ENCODE measurements around the gene GPATCH1. TPM values are rescaled to one million over a fixed set of nuclear protein-coding genes. Genes with fewer than 3 reads are reported as not detected.

Gene GPATCH1
- total RNA-seq, 1 donor from 2014 or later: 12.9 TPM

DNA sequence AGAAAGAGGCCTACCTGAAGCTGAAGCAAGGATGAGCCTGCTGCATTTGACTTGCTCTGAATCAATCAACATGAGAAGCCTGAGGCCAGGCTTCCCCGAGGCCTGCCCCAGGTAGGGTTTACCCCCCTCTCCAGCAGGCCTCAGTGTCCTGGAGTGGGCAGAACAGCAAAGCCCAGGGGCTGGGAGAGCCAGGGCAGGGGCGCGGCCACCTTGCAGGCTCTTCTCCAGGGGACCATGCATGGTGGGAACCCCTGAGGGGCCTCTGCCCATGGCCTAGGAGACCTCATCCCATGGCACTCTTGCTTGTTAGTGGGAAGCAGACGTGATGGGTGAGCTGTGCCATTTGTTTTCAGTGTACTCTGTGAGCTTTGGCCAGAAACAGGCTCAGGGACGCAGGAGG is 93.2 kb downstream of the GPATCH1 start:
- Mint-ChIP-seq H3K27ac (ENCODE audit: unreplicated experiment) (no peak overlapping the region), H3K36me3 (ENCODE audit: low read depth) (peaks cover 8% of the 10 kb centered on the region), H3K27me3 (ENCODE audit: low read depth) (peaks cover 11% of the 10 kb centered on the region), H3K4me1 (peaks cover 42% of the 10 kb centered on the region), H3K9me3 (peaks cover 5% of the 10 kb centered on the region), H3K4me3 (peak overlapping the region; percentile 23)
- no peak for DNase-seq (ENCODE audit: low read depth, low spot score)
- TF ChIP-seq, protein P1, sequence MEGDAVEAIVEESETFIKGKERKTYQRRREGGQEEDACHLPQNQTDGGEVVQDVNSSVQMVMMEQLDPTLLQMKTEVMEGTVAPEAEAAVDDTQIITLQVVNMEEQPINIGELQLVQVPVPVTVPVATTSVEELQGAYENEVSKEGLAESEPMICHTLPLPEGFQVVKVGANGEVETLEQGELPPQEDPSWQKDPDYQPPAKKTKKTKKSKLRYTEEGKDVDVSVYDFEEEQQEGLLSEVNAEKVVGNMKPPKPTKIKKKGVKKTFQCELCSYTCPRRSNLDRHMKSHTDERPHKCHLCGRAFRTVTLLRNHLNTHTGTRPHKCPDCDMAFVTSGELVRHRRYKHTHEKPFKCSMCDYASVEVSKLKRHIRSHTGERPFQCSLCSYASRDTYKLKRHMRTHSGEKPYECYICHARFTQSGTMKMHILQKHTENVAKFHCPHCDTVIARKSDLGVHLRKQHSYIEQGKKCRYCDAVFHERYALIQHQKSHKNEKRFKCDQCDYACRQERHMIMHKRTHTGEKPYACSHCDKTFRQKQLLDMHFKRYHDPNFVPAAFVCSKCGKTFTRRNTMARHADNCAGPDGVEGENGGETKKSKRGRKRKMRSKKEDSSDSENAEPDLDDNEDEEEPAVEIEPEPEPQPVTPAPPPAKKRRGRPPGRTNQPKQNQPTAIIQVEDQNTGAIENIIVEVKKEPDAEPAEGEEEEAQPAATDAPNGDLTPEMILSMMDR (conservative IDR thresholded peaks at IDR 0.05): no peak

- Mint-ChIP-seq H3K36me3 (ENCODE audit: low read depth) (peaks cover 6% of the 10 kb centered on the region), H3K27me3 (ENCODE audit: low read depth) (peaks cover 14% of the 10 kb centered on the region), H3K4me3 (peak overlapping the region; percentile 97), H3K27ac (ENCODE audit: unreplicated experiment) (no peak overlapping the region), H3K9me3 (peaks cover 4% of the 10 kb centered on the region), H3K4me1 (peaks cover 45% of the 10 kb centered on the region)
- no peak for DNase-seq (ENCODE audit: low read depth, low spot score)
- TF ChIP-seq, protein P1 (conservative IDR thresholded peaks at IDR 0.05): no peak
These were observed 94.3 kb downstream of the GPATCH1 start for GRCh38 chr19:33175156-33175782.

GRCh38 chr19:33175886-33176669 is 95.1 kb downstream of the GPATCH1 start:
- DNase-seq (ENCODE audit: low read depth, low spot score): no peak
- Mint-ChIP-seq H3K4me3 (peak overlapping the region; percentile 97), H3K27me3 (ENCODE audit: low read depth) (peaks cover 14% of the 10 kb centered on the region), H3K36me3 (ENCODE audit: low read depth) (peaks cover 6% of the 10 kb centered on the region), H3K27ac (ENCODE audit: unreplicated experiment) (peak overlapping the region; percentile 25), H3K9me3 (peaks cover 4% of the 10 kb centered on the region), H3K4me1 (peaks cover 43% of the 10 kb centered on the region)
- TF ChIP-seq, protein P1 (conservative IDR thresholded peaks at IDR 0.05): no peak

DNA sequence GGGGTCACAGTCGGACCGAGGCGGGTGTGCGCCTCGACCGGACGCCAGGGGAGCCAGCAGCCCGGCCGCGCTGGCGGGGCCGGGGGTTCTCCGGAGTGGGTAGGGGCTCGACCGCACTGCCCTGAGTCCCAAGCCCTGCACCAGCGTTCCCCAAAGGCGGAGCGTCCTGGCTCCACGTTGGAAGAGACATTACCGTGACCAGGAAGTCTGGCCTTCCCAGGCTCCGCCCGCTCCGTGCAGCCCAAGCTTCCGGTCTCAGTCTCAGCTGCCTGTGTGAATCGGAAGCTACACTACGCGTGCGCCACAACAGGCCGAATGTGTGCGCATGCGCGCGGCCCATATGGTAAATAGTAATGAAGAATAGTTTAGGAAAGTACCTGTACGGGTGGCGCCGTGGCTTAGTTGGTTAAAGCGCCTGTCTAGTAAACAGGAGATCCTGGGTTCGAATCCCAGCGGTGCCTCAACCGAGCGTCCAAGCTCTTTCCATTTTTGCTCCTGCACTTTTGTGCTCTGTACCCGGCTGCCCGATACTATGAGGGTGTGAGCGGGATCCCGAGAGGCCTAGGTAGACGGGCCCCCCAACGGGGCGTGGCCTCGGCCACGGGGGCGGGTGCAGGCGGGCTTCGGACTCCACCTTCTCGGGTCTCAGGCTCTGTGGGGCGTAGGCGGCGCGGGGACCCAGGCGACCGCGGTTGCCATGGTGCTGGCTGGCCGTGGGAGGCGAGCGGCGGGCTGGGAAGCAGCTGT is 95.9 kb downstream of the GPATCH1 start:
- peaks cover 39% of the 10 kb centered on the region for H3K4me1 Mint-ChIP-seq
- TF ChIP-seq, protein P1 (conservative IDR thresholded peaks at IDR 0.05): peak; percentile 38
- peak overlapping the region; percentile 37 for H3K27ac Mint-ChIP-seq (ENCODE audit: unreplicated experiment)
- H3K36me3 Mint-ChIP-seq (ENCODE audit: low read depth): peaks cover 6% of the 10 kb centered on the region
- DNase-seq (ENCODE audit: low read depth, low spot score): peak; percentile 98
- H3K27me3 Mint-ChIP-seq (ENCODE audit: low read depth): peaks cover 14% of the 10 kb centered on the region
- peaks cover 4% of the 10 kb centered on the region for H3K9me3 Mint-ChIP-seq
- peak overlapping the region; percentile 97 for H3K4me3 Mint-ChIP-seq

GRCh38 chr19:33177417-33177979 is 96.5 kb downstream of the GPATCH1 start:
- Mint-ChIP-seq H3K4me3 (peak overlapping the region; percentile 97), H3K9me3 (peaks cover 4% of the 10 kb centered on the region), H3K36me3 (ENCODE audit: low read depth) (peaks cover 5% of the 10 kb centered on the region), H3K27me3 (ENCODE audit: low read depth) (peaks cover 14% of the 10 kb centered on the region), H3K4me1 (peaks cover 33% of the 10 kb centered on the region), H3K27ac (ENCODE audit: unreplicated experiment) (no peak overlapping the region)
- DNase-seq (ENCODE audit: low read depth, low spot score): peak; percentile 62
- TF ChIP-seq, protein P1 (conservative IDR thresholded peaks at IDR 0.05): peak; percentile 61
